ENCODE measurements around the gene RAB7B.

DNA sequence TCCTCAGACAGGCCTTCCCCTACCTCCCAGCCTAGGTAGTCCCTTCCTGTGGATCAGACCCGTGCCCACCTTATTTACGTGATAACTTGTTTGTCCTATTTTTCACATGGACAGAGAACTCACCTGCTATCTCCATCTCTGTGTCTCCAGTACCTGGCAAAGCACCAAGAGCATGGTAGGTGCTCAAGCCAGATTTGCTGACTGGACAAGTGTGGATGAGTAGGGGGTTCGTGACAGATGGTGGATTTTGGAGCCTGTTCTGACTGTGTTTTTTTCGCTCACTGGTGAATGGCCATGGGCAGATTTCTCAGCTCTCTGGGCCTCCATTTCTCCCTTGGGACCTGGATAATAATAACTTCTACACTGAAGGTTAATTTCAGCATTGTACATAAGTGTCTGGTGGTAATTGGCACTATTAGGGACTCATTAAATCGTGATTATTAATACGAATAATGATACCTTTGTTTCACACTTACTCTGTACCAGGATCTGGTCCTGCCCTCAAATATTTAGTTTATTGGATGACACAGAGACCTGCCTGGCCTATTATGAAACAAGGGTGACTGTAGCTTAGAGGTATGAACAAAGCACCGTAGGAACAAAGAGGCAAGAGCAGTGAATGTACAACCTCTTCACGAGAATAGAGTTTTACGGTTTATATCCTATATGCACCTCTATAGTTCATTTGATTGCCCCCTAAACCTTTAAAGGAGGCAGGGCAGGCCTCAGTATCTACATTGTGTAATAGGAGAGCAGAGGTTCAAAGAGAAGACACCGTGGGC is 35.5 kb downstream of the RAB7B start:
- TF ChIP-seq POLR2AphosphoS5 (IDR thresholded peaks at IDR 0.05): no peak
- TF ChIP-seq, protein P1, sequence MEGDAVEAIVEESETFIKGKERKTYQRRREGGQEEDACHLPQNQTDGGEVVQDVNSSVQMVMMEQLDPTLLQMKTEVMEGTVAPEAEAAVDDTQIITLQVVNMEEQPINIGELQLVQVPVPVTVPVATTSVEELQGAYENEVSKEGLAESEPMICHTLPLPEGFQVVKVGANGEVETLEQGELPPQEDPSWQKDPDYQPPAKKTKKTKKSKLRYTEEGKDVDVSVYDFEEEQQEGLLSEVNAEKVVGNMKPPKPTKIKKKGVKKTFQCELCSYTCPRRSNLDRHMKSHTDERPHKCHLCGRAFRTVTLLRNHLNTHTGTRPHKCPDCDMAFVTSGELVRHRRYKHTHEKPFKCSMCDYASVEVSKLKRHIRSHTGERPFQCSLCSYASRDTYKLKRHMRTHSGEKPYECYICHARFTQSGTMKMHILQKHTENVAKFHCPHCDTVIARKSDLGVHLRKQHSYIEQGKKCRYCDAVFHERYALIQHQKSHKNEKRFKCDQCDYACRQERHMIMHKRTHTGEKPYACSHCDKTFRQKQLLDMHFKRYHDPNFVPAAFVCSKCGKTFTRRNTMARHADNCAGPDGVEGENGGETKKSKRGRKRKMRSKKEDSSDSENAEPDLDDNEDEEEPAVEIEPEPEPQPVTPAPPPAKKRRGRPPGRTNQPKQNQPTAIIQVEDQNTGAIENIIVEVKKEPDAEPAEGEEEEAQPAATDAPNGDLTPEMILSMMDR (IDR thresholded peaks at IDR 0.05): no peak
- no peak for TF ChIP-seq POLR2A (IDR thresholded peaks at IDR 0.05)
- no peak for TF ChIP-seq EP300 (IDR thresholded peaks at IDR 0.05)

All from suprapubic skin (tissue), 4 donors.